GM23338 (cell line): ENCODE data around the gene FARSB.

Experiments used
- CREB1 ChIP-seq: fragments of 250-450 bp; sonication (Bioruptor Pico); IDR thresholded peaks from 2 replicates; pipeline ENCODE4 v1.5.0; 2020; ENCODE audit warnings: low read depth, mild to moderate bottlenecking, moderate library complexity
- EZH2 ChIP-seq: fragments of 200-600 bp; sonication (generic); IDR thresholded peaks from one replicate; pipeline ENCODE4 v1.8.0; 2017; ENCODE audit warnings: antibody characterized with exemption, mild to moderate bottlenecking, low read depth; ENCODE audit not compliant: unreplicated experiment
- EZH2phosphoT487 ChIP-seq: fragments of 200-600 bp; sonication (generic); IDR thresholded peaks from one replicate; pipeline ENCODE4 v1.8.1; 2018; ENCODE audit warnings: antibody characterized with exemption; ENCODE audit not compliant: unreplicated experiment
- JUNB ChIP-seq: IDR thresholded peaks from one replicate; pipeline ENCODE4 v1.6.1; 2016; ENCODE audit warnings: antibody characterized with exemption; ENCODE audit not compliant: unreplicated experiment
- POLR2AphosphoS5 ChIP-seq: IDR thresholded peaks from 2 replicates; pipeline ENCODE4 v1.6.1; 2016; ENCODE audit warnings: antibody characterized with exemption, low read depth
- STAT1 ChIP-seq: IDR thresholded peaks from one replicate; pipeline ENCODE4 v1.6.1; 2016; ENCODE audit warnings: antibody characterized with exemption; ENCODE audit not compliant: unreplicated experiment
- TF ChIP-seq, protein P1 (sequence below), 2 experiments: fragments of 200-600 bp in 1 of 2; sonication (generic) in 1 of 2; conservative IDR thresholded peaks; 2 replicates each; pipeline versions ENCODE4 v1.5.1 to v1.6.1; 2016 to 2017; ENCODE audit warnings: antibody characterized with exemption in 2 of 2, low read depth in 2 of 2, mild to moderate bottlenecking in 2 of 2, moderate library complexity in 1 of 2

- TF ChIP-seq JUNB, result no peak
- TF ChIP-seq, protein P1, sequence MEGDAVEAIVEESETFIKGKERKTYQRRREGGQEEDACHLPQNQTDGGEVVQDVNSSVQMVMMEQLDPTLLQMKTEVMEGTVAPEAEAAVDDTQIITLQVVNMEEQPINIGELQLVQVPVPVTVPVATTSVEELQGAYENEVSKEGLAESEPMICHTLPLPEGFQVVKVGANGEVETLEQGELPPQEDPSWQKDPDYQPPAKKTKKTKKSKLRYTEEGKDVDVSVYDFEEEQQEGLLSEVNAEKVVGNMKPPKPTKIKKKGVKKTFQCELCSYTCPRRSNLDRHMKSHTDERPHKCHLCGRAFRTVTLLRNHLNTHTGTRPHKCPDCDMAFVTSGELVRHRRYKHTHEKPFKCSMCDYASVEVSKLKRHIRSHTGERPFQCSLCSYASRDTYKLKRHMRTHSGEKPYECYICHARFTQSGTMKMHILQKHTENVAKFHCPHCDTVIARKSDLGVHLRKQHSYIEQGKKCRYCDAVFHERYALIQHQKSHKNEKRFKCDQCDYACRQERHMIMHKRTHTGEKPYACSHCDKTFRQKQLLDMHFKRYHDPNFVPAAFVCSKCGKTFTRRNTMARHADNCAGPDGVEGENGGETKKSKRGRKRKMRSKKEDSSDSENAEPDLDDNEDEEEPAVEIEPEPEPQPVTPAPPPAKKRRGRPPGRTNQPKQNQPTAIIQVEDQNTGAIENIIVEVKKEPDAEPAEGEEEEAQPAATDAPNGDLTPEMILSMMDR (conservative IDR thresholded peaks at IDR 0.05; ENCODE audit: low read depth in 2 of 2), result no peak
- no peak for TF ChIP-seq CREB1 (CRISPR knock-in tag)
- no peak for TF ChIP-seq POLR2AphosphoS5
- no peak for TF ChIP-seq STAT1
- TF ChIP-seq EZH2, result no peak
- no peak for TF ChIP-seq EZH2phosphoT487
Observed at GRCh38 chr2:222689322-222689721, 33.4 kb upstream of the FARSB start.
